ENCODE results near the gene HSF5. TPM values are rescaled to one million over a fixed set of nuclear protein-coding genes. Genes with fewer than 3 reads are reported as not detected.

Gene HSF5
- total RNA-seq, 1 experiment from 2014 or later = not detected

- POLR2A ChIA-PET = interaction anchor here (1.3 kb wide), 1 partner anchor 9 kb away, joined by 5 read pairs; no protein-coding TSS in a partner anchor
- no peak overlapping the region for H3K4me2 ChIP-seq (ENCODE audit: low read length)
- RAD21 ChIA-PET (ENCODE audit: low non-redundant PET in 1 of 2, low total read pairs in 2 of 2, uncharacterized antibody in 2 of 2, unreplicated experiment in 2 of 2) = no interaction called here
- DNase-seq (ENCODE audit: low read depth, low spot score) (no peak), ATAC-seq (no peak)
- TF ChIP-seq ATF3 (IDR thresholded peaks at IDR 0.05) = no peak
- no peak for TF ChIP-seq POLR2AphosphoS5 (IDR thresholded peaks at IDR 0.05; ENCODE audit: low read depth, low read length)
- TF ChIP-seq CEBPB (IDR thresholded peaks at IDR 0.05; ENCODE audit: low read depth) = no peak
- no peak for TF ChIP-seq REST (IDR thresholded peaks at IDR 0.05; ENCODE audit: low read depth)
- TF ChIP-seq SRF (IDR thresholded peaks at IDR 0.05; ENCODE audit: low read depth) = no peak
- no peak for TF ChIP-seq EZH2phosphoT487 (IDR thresholded peaks at IDR 0.05; ENCODE audit: borderline replicate concordance)
- TF ChIP-seq ZBTB33 (IDR thresholded peaks at IDR 0.05; ENCODE audit: extremely low read depth, insufficient replicate concordance, low read length) = no peak
- TF ChIP-seq FOSL1 (IDR thresholded peaks at IDR 0.05; ENCODE audit: low read depth) = no peak
- TF ChIP-seq ZFX (IDR thresholded peaks at IDR 0.05) = no peak
- no peak for TF ChIP-seq SIN3A (IDR thresholded peaks at IDR 0.05; ENCODE audit: low read depth)
- no peak for TF ChIP-seq EZH2 (IDR thresholded peaks at IDR 0.05)
- TF ChIP-seq YY1 (IDR thresholded peaks at IDR 0.05; ENCODE audit: extremely low read depth, insufficient replicate concordance, low read depth, low read length) = no peak
- no peak for TF ChIP-seq ELF1 (IDR thresholded peaks at IDR 0.05; ENCODE audit: borderline replicate concordance, low read depth)
- no peak for TF ChIP-seq JUND (IDR thresholded peaks at IDR 0.05)
- no peak overlapping the region for H3K9ac ChIP-seq (ENCODE audit: low read length)
- no peaks in the 10 kb centered on the region for H3K9me2 ChIP-seq (ENCODE audit: insufficient read depth)
- H3K36me3 ChIP-seq (ENCODE audit: control insufficient read depth in 1 of 2, insufficient read depth in 2 of 2, low read length in 2 of 2) = no peaks in the 10 kb centered on the region
- no peaks in the 10 kb centered on the region for H3K79me2 ChIP-seq (ENCODE audit: insufficient read depth, low read length)
- BruUV-seq (replicated peaks) = no TSS peak
- no peaks in the 10 kb centered on the region for H3K9me3 ChIP-seq (ENCODE audit: control insufficient read depth in 1 of 2, insufficient read depth in 1 of 2, low read depth in 1 of 2, low read length in 2 of 2)
- no peak overlapping the region for H3K27ac ChIP-seq (ENCODE audit: low read depth, low read length)
- CTCF ChIA-PET = interaction anchor here (0.6 to 4.6 kb wide), 4 partner anchors 9 to 119 kb away, joined by 3 to 61 read pairs (median 14); partner anchors contain the start of gene RNF43
- H4K20me1 ChIP-seq (ENCODE audit: insufficient read depth) = no peaks in the 10 kb centered on the region
- H3K4me3 ChIP-seq (replicated peaks in 1 of 2; ENCODE audit: low read depth in 1 of 2, low read length in 2 of 2) = no peak overlapping the region
- no peaks in the 10 kb centered on the region for H3K27me3 ChIP-seq (ENCODE audit: insufficient read depth, low read length)
- intact Hi-C loops (cut with micrococcal nuclease) = no loop called here
- H3K4me1 ChIP-seq (ENCODE audit: control insufficient read depth in 1 of 2, insufficient read depth in 2 of 2, low read length in 2 of 2) = no peaks in the 10 kb centered on the region
- H2AFZ ChIP-seq (ENCODE audit: low read depth, low read length, poor library complexity, severe bottlenecking) = peak overlapping the region; percentile 6
Measured at GRCh38 chr17:58436805-58437239, 51.4 kb downstream of the HSF5 start.
